Measurements from ENCODE around the gene CHPT1. TPM values are rescaled to one million over a fixed set of nuclear protein-coding genes. Genes with fewer than 3 reads are reported as not detected.
A peak's percentile ranks its signal among the peaks of the same experiment; 100 is the strongest.
"Not testable (repeated sequence)": the region's sequence is repeated elsewhere in the genome, so short reads cannot be mapped to it uniquely, and the experiment has no call there.

CHPT1 gene
- total RNA-seq: 10 to 100 TPM; 13.3 to 16.2 TPM

DNA sequence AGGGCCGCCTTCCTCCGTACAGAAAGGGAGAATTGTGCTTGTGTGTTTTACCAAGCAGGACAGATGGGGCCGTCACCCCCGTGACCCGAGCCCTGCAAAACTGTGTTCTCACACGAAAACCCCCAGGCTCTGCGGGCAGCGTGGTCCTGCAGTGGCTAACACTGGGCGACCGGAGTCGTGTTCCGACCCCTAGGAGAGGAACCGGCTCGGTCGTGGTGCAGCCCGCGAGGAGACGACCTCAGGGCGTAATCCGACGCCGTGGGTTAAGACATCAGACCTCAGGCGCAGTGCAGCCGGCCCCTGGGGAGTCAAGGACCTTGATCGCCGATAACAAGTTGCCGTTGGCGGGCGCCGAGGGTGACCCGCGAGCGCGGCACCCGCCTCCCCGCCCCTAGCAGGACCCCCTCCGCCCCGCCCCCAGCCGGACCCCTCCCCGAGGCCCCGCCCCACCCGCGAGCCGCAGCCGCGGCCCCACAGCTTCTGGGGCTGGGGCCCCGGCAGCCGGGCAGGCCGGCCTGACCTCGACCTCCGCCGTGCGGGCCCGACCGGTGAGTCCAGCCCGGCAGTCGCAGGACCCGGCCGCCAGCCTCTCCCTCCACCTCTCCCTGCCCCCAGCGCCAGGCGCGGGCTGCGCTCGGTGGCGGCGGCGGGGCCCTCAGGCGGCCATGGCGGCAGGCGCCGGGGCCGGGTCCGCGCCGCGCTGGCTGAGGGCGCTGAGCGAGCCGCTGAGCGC lies at the start of gene CHPT1:
TSS of gene CHPT1 (plus strand) at position 444 of the 733 bp plus-strand sequence. CDS start at position 666, 222 bp downstream.
- ATAC-seq (ENCODE audit: low read depth) (peak; percentile 84), DNase-seq (peak; percentile 80)
- no peaks in the 10 kb centered on the region for H3K9me3 Mint-ChIP-seq
- no peaks in the 10 kb centered on the region for H3K36me3 Mint-ChIP-seq
- H3K27ac Mint-ChIP-seq: peak within 1 kb of the TSS; percentile 82
- H3K4me3 Mint-ChIP-seq: peak within 1 kb of the TSS; percentile 89
- H3K27me3 Mint-ChIP-seq: peaks cover 2% of the 10 kb centered on the region
- peaks cover 20% of the 10 kb centered on the region for H3K4me1 Mint-ChIP-seq
- POLR2A ChIA-PET: no interaction called here

DNA sequence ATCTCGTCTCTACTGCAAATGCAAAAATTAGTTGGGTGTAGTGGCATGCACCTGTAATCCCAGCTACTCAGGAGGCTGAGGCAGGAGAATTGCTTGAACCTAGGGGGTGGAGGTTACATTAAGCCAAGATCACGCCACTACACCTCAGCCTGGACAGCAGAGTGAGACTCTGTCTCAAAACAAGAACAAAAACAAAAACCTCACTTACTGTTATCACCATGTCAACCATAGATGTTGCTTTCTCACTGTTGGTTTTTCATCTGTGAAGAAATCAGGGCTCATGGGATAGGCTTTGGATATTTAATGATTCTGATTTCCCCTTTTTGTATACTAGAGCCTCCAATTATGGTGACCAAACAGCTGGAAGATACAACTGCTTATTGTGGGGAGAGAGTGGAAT lies 49.7 kb upstream of the CHPT1 start:
- POLR2A ChIA-PET: no interaction called here
- no peak for DNase-seq
- ATAC-seq (ENCODE audit: low read depth): no peak
- no peak overlapping the region for H3K27ac Mint-ChIP-seq
- no peaks in the 10 kb centered on the region for H3K36me3 Mint-ChIP-seq
- peaks cover 28% of the 10 kb centered on the region for H3K27me3 Mint-ChIP-seq
- H3K9me3 Mint-ChIP-seq: no peaks in the 10 kb centered on the region
- no peak overlapping the region for H3K4me3 Mint-ChIP-seq
- peaks cover 4% of the 10 kb centered on the region for H3K4me1 Mint-ChIP-seq

DNA sequence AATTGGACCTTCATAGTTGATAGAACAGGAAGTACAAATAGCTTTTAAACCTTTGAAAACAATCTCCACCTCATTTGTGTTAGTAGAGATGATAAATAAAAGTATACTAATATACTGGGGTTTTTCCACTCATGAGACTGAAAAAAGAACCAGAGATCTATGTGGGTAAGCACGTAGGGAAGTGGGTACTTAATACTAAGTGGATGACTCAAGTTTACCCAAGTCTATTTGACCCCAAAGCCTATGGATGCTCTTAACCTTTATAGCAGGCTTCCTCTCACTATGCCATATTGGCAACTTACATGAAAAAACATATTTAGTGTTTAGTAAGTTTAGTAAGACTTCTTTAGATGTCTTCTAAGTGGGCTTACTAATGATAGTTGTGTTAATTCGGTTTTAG lies 49.2 kb upstream of the CHPT1 start:
- no peak overlapping the region for H3K27ac Mint-ChIP-seq
- H3K27me3 Mint-ChIP-seq: peaks cover 23% of the 10 kb centered on the region
- H3K9me3 Mint-ChIP-seq: no peaks in the 10 kb centered on the region
- POLR2A ChIA-PET: no interaction called here
- H3K4me1 Mint-ChIP-seq: peaks cover 4% of the 10 kb centered on the region
- no peak overlapping the region for H3K4me3 Mint-ChIP-seq
- DNase-seq: no peak
- no peaks in the 10 kb centered on the region for H3K36me3 Mint-ChIP-seq
- ATAC-seq (ENCODE audit: low read depth): no peak

DNA sequence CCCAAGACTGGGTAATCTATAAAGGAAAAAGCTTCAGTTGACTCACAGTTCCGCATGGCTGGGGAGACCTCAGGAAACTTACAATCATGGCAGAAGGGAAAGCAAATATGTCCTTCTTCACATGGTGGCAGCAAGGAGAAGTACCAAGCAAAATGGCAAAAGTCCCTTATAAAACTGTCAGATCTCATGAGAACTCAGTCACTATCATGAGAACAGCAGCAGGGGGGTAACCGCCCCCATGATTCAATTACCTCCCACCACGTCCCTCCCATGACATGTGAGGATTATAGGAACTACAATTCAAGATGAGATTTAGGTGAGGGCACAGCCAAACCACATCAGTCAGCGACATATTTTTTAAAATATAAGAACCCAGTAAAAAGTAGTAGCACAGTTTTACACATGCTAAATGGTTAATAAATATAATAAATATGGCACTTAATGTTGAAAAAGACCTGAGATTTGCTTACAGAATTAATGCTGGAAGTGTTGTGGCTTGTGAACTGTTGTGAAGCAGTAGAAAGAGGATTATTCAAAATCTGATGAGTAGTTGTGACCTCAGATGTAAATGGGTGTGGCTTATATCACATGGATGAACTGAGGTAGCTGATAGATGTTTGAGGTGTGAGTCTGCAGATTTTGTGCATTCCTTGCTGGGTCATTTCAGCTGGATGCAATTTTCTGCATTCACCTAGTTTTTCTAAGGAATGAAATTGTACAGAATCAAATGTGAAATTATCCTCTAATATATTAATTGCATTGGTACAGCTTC lies 46.9 kb upstream of the CHPT1 start:
- H3K27me3 Mint-ChIP-seq: peaks cover 23% of the 10 kb centered on the region
- POLR2A ChIA-PET: no interaction called here
- H3K27ac Mint-ChIP-seq: no peak overlapping the region
- DNase-seq: no peak
- no peaks in the 10 kb centered on the region for H3K36me3 Mint-ChIP-seq
- peaks cover 4% of the 10 kb centered on the region for H3K4me1 Mint-ChIP-seq
- no peak for ATAC-seq (ENCODE audit: low read depth)
- H3K4me3 Mint-ChIP-seq: no peak overlapping the region
- no peaks in the 10 kb centered on the region for H3K9me3 Mint-ChIP-seq

DNA sequence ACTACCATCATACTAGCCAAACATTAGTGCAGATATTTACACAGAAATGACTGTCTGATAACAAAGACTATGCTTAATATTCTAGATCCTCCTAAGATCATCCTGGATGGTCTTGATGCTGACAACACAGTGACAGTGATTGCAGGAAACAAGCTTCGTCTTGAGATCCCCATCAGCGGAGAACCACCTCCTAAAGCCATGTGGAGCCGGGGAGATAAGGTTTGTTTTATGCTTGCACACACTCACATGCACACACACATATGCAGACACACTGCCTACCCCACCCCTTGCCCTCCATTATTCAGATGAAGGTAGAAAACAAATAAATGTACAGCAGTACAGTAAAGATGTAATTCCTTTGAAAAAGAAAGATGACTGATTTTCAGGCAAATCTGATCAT lies 44.4 kb upstream of the CHPT1 start:
- Mint-ChIP-seq H3K9me3 (no peaks in the 10 kb centered on the region), H3K27ac (no peak overlapping the region), H3K27me3 (peaks cover 22% of the 10 kb centered on the region), H3K4me3 (no peak overlapping the region), H3K4me1 (no peaks in the 10 kb centered on the region), H3K36me3 (no peaks in the 10 kb centered on the region)
- no peak for DNase-seq
- ATAC-seq (ENCODE audit: low read depth): no peak
- POLR2A ChIA-PET: no interaction called here

DNA sequence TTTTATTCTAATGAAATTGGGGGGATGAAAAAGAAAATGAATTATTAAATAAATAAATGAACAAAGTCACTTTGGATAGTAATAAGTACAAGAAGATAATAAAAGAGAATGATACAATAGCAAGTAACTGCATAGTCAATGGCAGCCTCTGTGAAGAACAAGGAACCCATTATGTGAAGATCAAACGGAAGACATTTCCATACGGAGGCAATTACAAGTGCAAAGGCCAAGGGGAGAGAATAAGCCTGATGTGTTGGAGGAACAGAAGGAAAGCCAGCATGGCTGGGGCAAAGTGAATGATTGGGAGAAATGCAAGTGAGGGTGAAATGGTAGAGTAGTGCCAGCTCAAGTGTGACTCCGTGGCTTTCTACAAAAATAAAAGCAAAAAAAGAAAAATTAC lies 43.9 kb upstream of the CHPT1 start:
- no peak for DNase-seq
- H3K4me1 Mint-ChIP-seq: no peaks in the 10 kb centered on the region
- no peak overlapping the region for H3K4me3 Mint-ChIP-seq
- no peaks in the 10 kb centered on the region for H3K36me3 Mint-ChIP-seq
- ATAC-seq (ENCODE audit: low read depth): no peak
- H3K27me3 Mint-ChIP-seq: peaks cover 27% of the 10 kb centered on the region
- no peak overlapping the region for H3K27ac Mint-ChIP-seq
- no peaks in the 10 kb centered on the region for H3K9me3 Mint-ChIP-seq
- POLR2A ChIA-PET: no interaction called here

DNA sequence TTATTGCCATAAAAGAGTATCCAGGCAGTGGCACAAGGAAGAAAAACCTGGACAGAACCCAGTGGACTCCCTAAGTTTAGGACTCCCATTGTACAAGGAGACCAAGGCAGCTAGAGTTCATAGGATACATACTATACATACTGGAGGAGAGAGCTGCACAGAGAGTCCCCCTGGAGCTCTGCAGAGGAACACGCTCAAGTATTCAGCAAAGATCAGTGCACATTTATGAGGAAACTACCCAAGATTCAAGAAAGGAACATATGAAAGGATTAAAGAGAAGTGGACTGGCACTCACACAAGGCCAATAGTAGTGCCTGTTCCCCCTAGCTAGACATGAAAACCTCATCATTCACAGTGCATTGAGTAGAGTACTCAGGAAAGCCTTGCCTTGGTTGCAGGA lies 43.0 kb upstream of the CHPT1 start:
- H3K27me3 Mint-ChIP-seq: peaks cover 26% of the 10 kb centered on the region
- H3K9me3 Mint-ChIP-seq: no peaks in the 10 kb centered on the region
- H3K4me3 Mint-ChIP-seq: no peak overlapping the region
- no peaks in the 10 kb centered on the region for H3K4me1 Mint-ChIP-seq
- ATAC-seq (ENCODE audit: low read depth): no peak
- DNase-seq: no peak
- H3K36me3 Mint-ChIP-seq: no peaks in the 10 kb centered on the region
- H3K27ac Mint-ChIP-seq: no peak overlapping the region
- POLR2A ChIA-PET: no interaction called here

DNA sequence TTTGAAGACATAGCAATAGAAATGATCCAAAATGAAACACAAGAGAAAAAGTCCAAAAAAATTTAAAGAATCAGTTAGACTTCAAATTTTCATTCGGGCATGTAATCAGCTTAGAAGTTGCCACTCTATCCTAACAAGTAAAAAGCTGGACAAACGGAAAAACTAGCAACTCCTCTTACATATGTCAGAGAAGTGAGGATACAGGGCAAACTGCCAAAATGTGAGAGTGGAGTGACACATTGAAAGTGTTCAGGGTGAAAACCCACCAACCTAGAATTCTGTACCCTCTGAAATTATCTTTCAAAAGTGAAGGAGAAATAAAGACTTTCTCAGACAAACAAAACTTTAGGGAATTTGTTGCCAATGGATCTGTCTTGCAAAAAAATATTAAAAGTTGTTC lies 42.0 kb upstream of the CHPT1 start:
- no peak overlapping the region for H3K4me3 Mint-ChIP-seq
- POLR2A ChIA-PET: no interaction called here
- peaks cover 26% of the 10 kb centered on the region for H3K27me3 Mint-ChIP-seq
- DNase-seq (no peak), ATAC-seq (ENCODE audit: low read depth) (no peak)
- no peaks in the 10 kb centered on the region for H3K36me3 Mint-ChIP-seq
- H3K27ac Mint-ChIP-seq: no peak overlapping the region
- no peaks in the 10 kb centered on the region for H3K9me3 Mint-ChIP-seq
- H3K4me1 Mint-ChIP-seq: no peaks in the 10 kb centered on the region

DNA sequence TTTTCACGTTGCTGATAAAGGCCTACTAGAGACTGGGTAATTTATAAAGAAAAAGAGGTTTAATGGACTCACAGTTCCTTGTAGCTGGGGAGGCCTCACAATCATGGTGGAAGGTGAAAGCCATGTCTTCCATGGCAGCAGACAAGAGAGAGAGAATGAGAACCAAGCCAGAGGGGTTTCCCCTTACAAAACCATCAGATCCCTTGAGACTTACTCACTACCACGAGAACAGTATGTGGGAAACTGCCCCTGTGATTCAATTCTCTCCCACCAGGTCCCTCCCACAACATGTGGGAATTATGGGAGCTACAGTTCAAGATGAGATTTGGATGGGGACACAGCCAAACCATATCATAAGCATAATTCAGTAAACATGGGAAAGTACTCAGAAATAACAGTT lies 36.8 kb upstream of the CHPT1 start:
- DNase-seq; H3K27ac Mint-ChIP-seq; H3K4me3 Mint-ChIP-seq; ATAC-seq (ENCODE audit: low read depth); H3K36me3 Mint-ChIP-seq; H3K9me3 Mint-ChIP-seq; H3K4me1 Mint-ChIP-seq; POLR2A ChIA-PET: not testable (repeated sequence)
- H3K27me3 Mint-ChIP-seq: peaks cover 12% of the 10 kb centered on the region

DNA sequence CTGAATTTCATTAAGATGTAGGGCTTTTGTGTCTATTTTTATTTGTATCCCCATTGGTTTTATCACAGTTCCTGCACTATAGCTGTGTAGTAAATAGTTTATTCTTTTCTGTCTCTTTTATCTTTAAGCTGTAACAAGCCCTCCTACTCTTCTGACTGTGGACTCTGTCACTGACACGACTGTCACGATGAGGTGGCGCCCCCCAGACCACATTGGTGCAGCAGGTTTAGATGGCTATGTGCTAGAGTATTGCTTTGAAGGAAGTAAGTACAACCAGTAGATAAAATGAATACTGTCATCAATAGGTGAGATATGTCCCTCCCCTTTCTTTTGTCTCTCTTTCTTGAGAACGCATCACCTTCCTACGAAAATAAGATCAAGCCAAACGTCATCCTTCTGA lies 34.1 kb upstream of the CHPT1 start:
- ATAC-seq (ENCODE audit: low read depth) (no peak), DNase-seq (no peak)
- peaks cover 13% of the 10 kb centered on the region for H3K27me3 Mint-ChIP-seq
- no peaks in the 10 kb centered on the region for H3K4me1 Mint-ChIP-seq
- POLR2A ChIA-PET: no interaction called here
- no peaks in the 10 kb centered on the region for H3K9me3 Mint-ChIP-seq
- no peaks in the 10 kb centered on the region for H3K36me3 Mint-ChIP-seq
- H3K27ac Mint-ChIP-seq: no peak overlapping the region
- H3K4me3 Mint-ChIP-seq: no peak overlapping the region

DNA sequence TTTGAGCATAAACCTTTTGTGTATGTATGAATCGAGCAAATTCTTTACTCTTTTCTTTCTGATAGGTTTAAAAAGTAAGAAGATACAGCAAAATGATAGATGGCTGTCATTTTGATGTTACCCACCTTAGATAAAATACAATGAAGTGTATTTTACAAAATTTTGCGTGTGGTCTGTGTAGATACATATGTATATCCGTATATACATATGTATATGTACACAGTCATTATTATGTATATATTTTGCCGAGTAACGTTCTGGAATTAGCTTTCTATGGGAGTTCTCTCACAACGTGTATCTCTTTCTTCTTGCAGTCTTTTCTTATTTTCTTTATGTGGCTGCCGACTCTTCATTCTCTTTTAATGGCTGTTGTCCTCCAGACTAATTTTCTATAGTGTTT lies 32.4 kb upstream of the CHPT1 start:
- POLR2A ChIA-PET: no interaction called here
- Mint-ChIP-seq H3K36me3 (no peaks in the 10 kb centered on the region), H3K27ac (no peak overlapping the region), H3K9me3 (no peaks in the 10 kb centered on the region), H3K4me3 (no peak overlapping the region), H3K27me3 (peaks cover 8% of the 10 kb centered on the region), H3K4me1 (no peaks in the 10 kb centered on the region)
- ATAC-seq (ENCODE audit: low read depth) (no peak), DNase-seq (no peak)

DNA sequence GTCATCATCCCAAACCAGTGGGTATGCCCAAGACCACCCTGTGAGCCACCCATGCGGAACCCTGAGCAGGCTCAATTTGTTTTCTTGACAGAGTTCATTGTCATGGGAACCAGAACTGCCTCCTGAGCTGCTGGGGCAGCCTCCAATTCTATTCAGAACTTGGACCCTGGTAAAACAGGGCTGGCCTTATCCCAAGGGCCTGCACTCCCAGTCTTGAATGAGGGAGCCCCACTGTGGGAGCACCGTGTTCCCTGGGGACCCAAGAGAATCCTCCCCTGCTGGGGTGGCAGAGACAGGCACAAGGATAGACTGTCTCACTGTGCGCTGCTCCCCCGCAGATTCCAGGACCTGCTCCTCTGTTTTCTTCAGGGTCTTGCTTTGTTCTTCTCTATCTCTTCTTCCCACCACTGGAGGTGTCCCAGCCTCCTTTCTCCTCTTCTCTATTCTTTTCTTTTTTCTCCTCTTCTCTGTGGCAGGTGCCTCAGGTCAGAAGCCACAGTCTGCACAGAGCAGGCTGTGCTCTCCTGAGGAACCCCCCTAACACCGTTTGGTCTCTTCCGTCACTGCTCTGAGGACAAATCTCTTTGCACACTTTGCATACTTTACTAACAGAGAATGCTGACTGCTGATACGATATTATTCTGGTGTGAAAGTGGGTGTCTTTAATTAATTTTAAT lies 31.2 kb upstream of the CHPT1 start:
- Mint-ChIP-seq H3K27me3 (peaks cover 6% of the 10 kb centered on the region), H3K4me1 (peaks cover 7% of the 10 kb centered on the region), H3K27ac (no peak overlapping the region), H3K36me3 (peaks cover under 1% of the 10 kb centered on the region), H3K9me3 (no peaks in the 10 kb centered on the region), H3K4me3 (no peak overlapping the region)
- ATAC-seq (ENCODE audit: low read depth) (no peak), DNase-seq (no peak)
- POLR2A ChIA-PET: no interaction called here

DNA sequence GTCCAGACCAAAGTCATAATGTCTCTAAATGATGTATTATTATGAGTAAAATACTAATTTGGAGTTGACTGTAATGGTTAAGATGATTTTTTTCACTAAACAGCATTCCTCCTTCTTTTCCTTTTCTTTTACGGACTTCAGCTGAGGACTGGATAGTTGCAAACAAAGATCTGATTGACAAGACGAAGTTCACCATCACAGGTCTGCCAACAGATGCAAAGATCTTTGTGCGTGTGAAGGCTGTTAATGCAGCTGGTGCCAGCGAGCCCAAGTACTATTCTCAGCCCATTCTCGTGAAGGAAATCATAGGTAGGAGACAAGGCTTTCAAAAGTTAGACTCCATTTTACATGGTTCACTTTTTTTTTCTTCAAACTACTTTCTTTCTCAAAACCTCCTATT lies 29.8 kb upstream of the CHPT1 start:
- Mint-ChIP-seq H3K4me3 (no peak overlapping the region), H3K27ac (no peak overlapping the region), H3K27me3 (peaks cover 6% of the 10 kb centered on the region), H3K4me1 (peaks cover 17% of the 10 kb centered on the region), H3K36me3 (peaks cover 2% of the 10 kb centered on the region), H3K9me3 (no peaks in the 10 kb centered on the region)
- DNase-seq: no peak
- no peak for ATAC-seq (ENCODE audit: low read depth)
- POLR2A ChIA-PET: no interaction called here
